Neural crest cell (in vitro differentiated cells): ENCODE results near the gene RHOT1. TPM values are rescaled to one million over a fixed set of nuclear protein-coding genes. Genes with fewer than 3 reads are reported as not detected.

Source experiments
- DNase-seq: peaks from one replicate; pipeline ENCODE4 v3.0.0; 2021; ENCODE audit warnings: low read depth, mixed read lengths, low spot score
- H3K27ac Mint-ChIP-seq: one replicate; pipeline ENCODE4 v1.8.0; 2021; ENCODE audit warnings: mild to moderate bottlenecking, mixed read lengths; ENCODE audit not compliant: unreplicated experiment
- H3K27me3 Mint-ChIP-seq: 2 replicates; pipeline ENCODE4 v1.8.0; 2021; ENCODE audit warnings: low read depth, mild to moderate bottlenecking, mixed read lengths
- H3K36me3 Mint-ChIP-seq: 2 replicates; pipeline ENCODE4 v1.8.0; 2021; ENCODE audit warnings: low read depth, mild to moderate bottlenecking, mixed read lengths
- H3K4me1 Mint-ChIP-seq: 2 replicates; pipeline ENCODE4 v1.8.0; 2021; ENCODE audit warnings: mixed read lengths
- H3K4me3 Mint-ChIP-seq: one replicate; pipeline ENCODE4 v1.8.0; 2021; ENCODE audit warnings: mild to moderate bottlenecking, mixed read lengths
- H3K9me3 Mint-ChIP-seq: 2 replicates; pipeline ENCODE4 v1.8.0; 2021; ENCODE audit warnings: mixed read lengths
- total RNA-seq: library from RNA; stranded (reverse); gene quantifications from 2 replicates; pipeline ENCODE4 v1.2.1, GENCODE V29; 2021
- TF ChIP-seq, protein P1 (sequence below): fragments of 200-600 bp; sonication (generic); conservative IDR thresholded peaks from 2 replicates; pipeline ENCODE4 v1.5.0; 2021; ENCODE audit warnings: antibody characterized with exemption, mild to moderate bottlenecking

Gene RHOT1
- total RNA-seq, 1 donor from 2014 or later = 30.1 TPM

DNA sequence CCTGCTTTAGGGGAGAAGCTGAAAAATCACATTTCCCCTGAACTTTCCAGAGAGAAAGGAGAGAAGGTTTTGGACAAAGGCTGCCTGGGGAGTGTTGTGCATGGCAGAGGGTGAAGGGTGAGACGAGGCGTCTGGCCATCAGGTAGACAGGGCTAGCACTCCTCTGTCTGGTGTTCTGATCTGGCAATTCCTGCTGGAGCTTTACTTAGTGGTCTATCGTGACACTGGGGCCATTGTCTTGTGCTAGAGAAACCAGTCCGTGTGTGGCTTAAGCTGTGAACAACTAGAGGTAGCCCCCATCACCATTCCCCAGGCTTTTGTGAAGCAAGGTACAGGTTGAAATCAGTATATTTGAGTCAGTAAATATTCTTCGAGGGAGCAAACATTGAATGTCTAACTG is 131.8 kb downstream of the RHOT1 start:
- peaks cover 31% of the 10 kb centered on the region for H3K27me3 Mint-ChIP-seq
- TF ChIP-seq, protein P1, sequence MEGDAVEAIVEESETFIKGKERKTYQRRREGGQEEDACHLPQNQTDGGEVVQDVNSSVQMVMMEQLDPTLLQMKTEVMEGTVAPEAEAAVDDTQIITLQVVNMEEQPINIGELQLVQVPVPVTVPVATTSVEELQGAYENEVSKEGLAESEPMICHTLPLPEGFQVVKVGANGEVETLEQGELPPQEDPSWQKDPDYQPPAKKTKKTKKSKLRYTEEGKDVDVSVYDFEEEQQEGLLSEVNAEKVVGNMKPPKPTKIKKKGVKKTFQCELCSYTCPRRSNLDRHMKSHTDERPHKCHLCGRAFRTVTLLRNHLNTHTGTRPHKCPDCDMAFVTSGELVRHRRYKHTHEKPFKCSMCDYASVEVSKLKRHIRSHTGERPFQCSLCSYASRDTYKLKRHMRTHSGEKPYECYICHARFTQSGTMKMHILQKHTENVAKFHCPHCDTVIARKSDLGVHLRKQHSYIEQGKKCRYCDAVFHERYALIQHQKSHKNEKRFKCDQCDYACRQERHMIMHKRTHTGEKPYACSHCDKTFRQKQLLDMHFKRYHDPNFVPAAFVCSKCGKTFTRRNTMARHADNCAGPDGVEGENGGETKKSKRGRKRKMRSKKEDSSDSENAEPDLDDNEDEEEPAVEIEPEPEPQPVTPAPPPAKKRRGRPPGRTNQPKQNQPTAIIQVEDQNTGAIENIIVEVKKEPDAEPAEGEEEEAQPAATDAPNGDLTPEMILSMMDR = no peak
- no peaks in the 10 kb centered on the region for H3K36me3 Mint-ChIP-seq
- H3K27ac Mint-ChIP-seq = no peak overlapping the region
- no peak for DNase-seq
- no peak overlapping the region for H3K4me3 Mint-ChIP-seq
- H3K4me1 Mint-ChIP-seq = peaks cover 40% of the 10 kb centered on the region
- H3K9me3 Mint-ChIP-seq = no peaks in the 10 kb centered on the region

GRCh38 chr17:32274643-32275042 is 132.3 kb downstream of the RHOT1 start:
- no peaks in the 10 kb centered on the region for H3K36me3 Mint-ChIP-seq
- no peak overlapping the region for H3K4me3 Mint-ChIP-seq
- H3K27me3 Mint-ChIP-seq = peaks cover 30% of the 10 kb centered on the region
- DNase-seq = no peak
- TF ChIP-seq, protein P1 = no peak
- H3K9me3 Mint-ChIP-seq = no peaks in the 10 kb centered on the region
- peak overlapping the region; percentile 27 for H3K27ac Mint-ChIP-seq
- H3K4me1 Mint-ChIP-seq = peaks cover 46% of the 10 kb centered on the region

Other genes starting within 250 kb of the RHOT1 start
- gene UTP6, start 240.8 kb upstream of the RHOT1 start, total RNA-seq = 73.3 and 77.7 TPM in 2 replicates
- gene SUZ12, start 205.5 kb upstream of the RHOT1 start, total RNA-seq = 40.2 and 43.9 TPM in 2 replicates
- 28.5 and 33.1 TPM in 2 replicates for gene LRRC37B, start 135.1 kb upstream of the RHOT1 start, total RNA-seq
- 17.7 and 18.7 TPM in 2 replicates for gene RHBDL3, start 123.3 kb downstream of the RHOT1 start, total RNA-seq
- gene C17orf75, start 199.7 kb downstream of the RHOT1 start, total RNA-seq = 46.8 and 52.8 TPM in 2 replicates
- 245 and 249 TPM in 2 replicates for gene ZNF207, start 207.7 kb downstream of the RHOT1 start, total RNA-seq